ENCODE results near the gene MTIF3. TPM values are rescaled to one million over a fixed set of nuclear protein-coding genes. Genes with fewer than 3 reads are reported as not detected.
A peak's percentile ranks its signal among the peaks of the same experiment; 100 is the strongest.

Gene MTIF3
- total and polyA plus RNA-seq, 7 donors = 48.1 to 166 (median 72.4) TPM

- Histone ChIP-seq H3K27ac (no peak overlapping the region), H3K4me1 (peaks cover 9% of the 10 kb centered on the region), H3K36me3 (ENCODE audit: insufficient read depth in 1 of 2, low read depth in 1 of 2) (no peaks in the 10 kb centered on the region), H3K4me3 (no peak overlapping the region), H3K9me3 (no peaks in the 10 kb centered on the region), H3K27me3 (ENCODE audit: insufficient read depth in 3 of 3, low read length in 2 of 3) (no peaks in the 10 kb centered on the region)
- TF ChIP-seq CTCF (IDR thresholded peaks at IDR 0.05) = no peak
- DNase-seq (no peak), ATAC-seq (no peak)
- 88 to 90% (median 90%) methylated on average over 8 of the region's 8 CpGs for WGBS, 3 donors
- intact Hi-C loops (cut with DNase I) = loop anchor here in 1 of 2 donors (10.0 kb wide), 2 partner anchors 166 to 204 kb away; partner anchors contain the start of genes LNX2, POLR1D and RPL21
These were observed 29.1 kb downstream of the MTIF3 start for GRCh38 chr13:27421101-27421871.

- intact Hi-C loops (cut with DNase I) = loop anchor here (5.0 kb wide), 1 partner anchor 33 kb away; the partner anchor contains the start of gene MTIF3 (in 2 of the 2)
These were observed 31.0 kb downstream of the MTIF3 start for GRCh38 chr13:27419328-27419727.

GRCh38 chr13:27415116-27415515, 35.2 kb downstream of the MTIF3 start:
- 6 to 40% (median 23%) methylated on average over 1 of the region's 1 CpG for WGBS, 3 donors
- Histone ChIP-seq H3K4me3 (peak overlapping the region; percentile 21), H3K36me3 (ENCODE audit: insufficient read depth in 1 of 2, low read depth in 1 of 2) (no peaks in the 10 kb centered on the region), H3K27ac (peak overlapping the region; percentile 92), H3K4me1 (peaks cover 16% of the 10 kb centered on the region), H3K27me3 (ENCODE audit: insufficient read depth in 3 of 3, low read length in 2 of 3) (no peaks in the 10 kb centered on the region), H3K9me3 (no peaks in the 10 kb centered on the region)
- TF ChIP-seq CTCF (IDR thresholded peaks at IDR 0.05) = no peak
- DNase-seq (no peak), ATAC-seq (peak; percentile 97 to 100 (median 99))
- intact Hi-C loops (cut with DNase I) = loop anchor here (5.0 kb wide), 1 partner anchor 37 kb away; the partner anchor contains the start of gene MTIF3 (in 2 of the 2)

More at GRCh38 chr13:27419328-27419727, 31.0 kb downstream of the MTIF3 start:
- no peaks in the 10 kb centered on the region for H3K36me3 ChIP-seq (ENCODE audit: insufficient read depth in 1 of 2, low read depth in 1 of 2)
- no peak overlapping the region for H3K27ac ChIP-seq
- TF ChIP-seq CTCF (IDR thresholded peaks at IDR 0.05) = no peak
- peaks cover 16% of the 10 kb centered on the region for H3K4me1 ChIP-seq
- WGBS, 3 donors = 83 to 89% (median 85%) methylated on average over 1 of the region's 1 CpG
- no peaks in the 10 kb centered on the region for H3K27me3 ChIP-seq (ENCODE audit: insufficient read depth in 3 of 3, low read length in 2 of 3)
- H3K9me3 ChIP-seq = no peaks in the 10 kb centered on the region
- H3K4me3 ChIP-seq = no peak overlapping the region
- ATAC-seq (no peak), DNase-seq (no peak)

GRCh38 chr13:27411341-27411740, 39.0 kb downstream of the MTIF3 start:
- Histone ChIP-seq H3K9me3 (no peaks in the 10 kb centered on the region), H3K27me3 (ENCODE audit: insufficient read depth in 3 of 3, low read length in 2 of 3) (no peaks in the 10 kb centered on the region), H3K36me3 (ENCODE audit: insufficient read depth in 1 of 2, low read depth in 1 of 2) (no peaks in the 10 kb centered on the region), H3K4me3 (no peak overlapping the region), H3K27ac (no peak overlapping the region), H3K4me1 (peaks cover 16% of the 10 kb centered on the region)
- intact Hi-C loops (cut with DNase I) = no loop called here
- ATAC-seq (no peak), DNase-seq (no peak)
- TF ChIP-seq CTCF (IDR thresholded peaks at IDR 0.05) = no peak
- 67 to 85% (median 77%) methylated on average over 3 of the region's 3 CpGs for WGBS, 3 donors
